Medulla oblongata (tissue), 1 donor: ENCODE measurements around the gene PTPRN2.

Source experiments
- DNase-seq: peaks from one replicate; pipeline ENCODE4 v3.0.0-alpha.2; 2015; ENCODE audit errors: extremely low spot score

PTPRN2 gene

DNA sequence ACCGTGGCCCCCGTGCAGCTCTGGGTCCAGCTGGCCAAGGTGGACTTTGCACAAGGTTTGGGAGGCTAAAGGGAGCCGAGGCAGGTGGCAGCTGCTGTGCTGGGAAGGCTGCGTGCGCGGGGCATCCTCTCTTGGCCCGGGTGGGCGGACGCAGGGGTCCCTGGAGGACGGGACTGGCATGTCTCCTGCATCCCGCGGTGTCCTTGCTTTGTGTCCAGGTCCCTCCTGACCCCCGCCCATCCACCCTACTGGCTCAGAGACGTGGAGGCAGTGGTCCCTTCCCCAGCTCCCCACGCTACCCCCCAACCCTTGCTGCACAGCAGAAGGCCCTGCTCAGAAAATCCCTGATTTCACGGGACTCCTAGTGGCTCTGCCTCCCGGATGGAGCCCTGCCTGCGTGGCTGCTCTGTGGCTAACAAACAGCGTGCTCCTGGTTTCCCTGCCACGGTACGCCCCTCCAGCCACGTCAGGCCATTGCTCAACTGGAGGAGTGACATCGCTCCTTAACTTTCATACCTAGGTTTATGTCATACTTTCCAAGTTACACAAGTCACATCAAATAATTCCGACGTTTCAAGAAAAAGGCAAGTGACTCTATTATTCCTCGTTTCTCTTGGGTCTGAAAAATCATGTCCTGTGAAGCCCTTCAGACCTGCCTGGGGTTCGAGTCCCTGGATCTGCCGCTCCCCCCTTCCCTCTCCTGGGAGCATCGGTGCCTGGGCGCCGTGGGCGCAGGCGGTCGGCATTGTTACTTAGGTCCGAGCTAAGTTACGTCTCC is 829.0 kb downstream of the PTPRN2 start:
- DNase-seq = no peak

DNA sequence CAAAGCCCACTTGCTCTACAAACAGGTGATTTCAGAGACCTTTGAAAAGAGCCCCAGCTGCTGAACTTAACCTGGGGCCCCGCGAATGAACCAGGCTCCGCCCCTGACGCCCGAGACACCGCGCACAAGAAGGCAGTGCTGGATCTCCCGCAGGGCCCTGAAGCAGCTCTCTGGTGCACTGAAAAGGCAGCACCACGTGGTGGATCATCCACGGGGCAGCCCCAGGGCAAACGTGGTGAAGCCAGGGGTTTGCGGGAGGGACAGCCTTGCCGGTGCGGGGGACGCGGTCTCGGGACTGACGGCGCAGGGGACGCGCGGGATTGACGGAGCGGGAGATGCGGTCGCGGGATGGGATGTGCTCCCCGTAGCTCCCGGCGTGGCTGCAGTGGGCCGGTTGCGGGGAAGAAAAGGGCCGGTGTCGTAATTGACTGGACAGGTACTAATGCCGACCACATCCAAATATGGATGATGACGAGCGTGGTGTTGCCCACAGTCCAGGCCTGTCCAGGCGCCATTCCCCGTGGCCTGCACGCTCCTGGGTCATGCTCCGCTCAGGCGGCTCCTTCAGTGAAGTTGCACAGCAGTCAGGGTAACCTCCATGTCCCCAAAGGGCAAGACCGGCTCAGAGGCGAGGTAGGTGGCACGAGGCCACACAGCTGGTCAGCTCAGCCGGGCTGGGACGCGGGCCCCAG is 829.7 kb downstream of the PTPRN2 start:
- no peak for DNase-seq

DNA sequence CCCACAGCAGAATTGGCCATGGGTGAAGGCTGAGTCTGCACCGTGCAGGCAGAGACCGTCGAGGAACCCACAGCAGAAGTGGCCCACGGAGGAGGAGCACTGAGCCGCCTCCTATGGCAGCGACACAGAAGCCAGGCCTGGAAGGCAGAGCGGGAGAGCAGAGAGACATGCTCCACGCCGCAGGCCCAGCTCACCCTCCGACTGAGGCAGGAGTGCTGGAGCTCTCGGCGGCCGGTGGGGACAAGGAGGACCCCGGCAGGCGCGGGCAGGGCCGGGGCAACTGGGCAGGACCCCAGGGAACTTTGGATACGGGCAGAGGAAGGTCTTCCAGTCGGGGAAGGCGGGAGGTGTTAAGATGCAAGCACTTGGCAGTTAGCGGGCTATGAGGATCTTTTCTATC is 830.4 kb downstream of the PTPRN2 start:
- DNase-seq = no peak

DNA sequence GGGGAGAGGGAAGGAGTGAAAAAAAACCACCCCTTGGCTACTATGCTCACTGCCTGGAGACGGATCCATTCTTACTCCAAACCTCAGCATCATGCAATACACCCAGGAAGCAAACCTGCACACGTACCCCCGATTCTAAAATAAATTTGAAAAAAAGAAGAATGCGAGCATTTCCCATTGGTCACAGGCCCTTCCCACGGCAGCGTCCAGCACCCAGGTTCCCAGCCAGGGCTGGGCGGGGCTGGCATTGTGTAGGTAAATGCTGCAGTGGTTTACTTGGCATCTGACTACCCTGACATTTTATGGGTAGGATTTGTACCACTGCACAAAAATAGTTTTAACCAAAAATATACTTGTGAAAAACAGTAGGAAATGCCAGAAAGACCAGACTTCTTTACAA is 831.9 kb downstream of the PTPRN2 start:
- no peak for DNase-seq

DNA sequence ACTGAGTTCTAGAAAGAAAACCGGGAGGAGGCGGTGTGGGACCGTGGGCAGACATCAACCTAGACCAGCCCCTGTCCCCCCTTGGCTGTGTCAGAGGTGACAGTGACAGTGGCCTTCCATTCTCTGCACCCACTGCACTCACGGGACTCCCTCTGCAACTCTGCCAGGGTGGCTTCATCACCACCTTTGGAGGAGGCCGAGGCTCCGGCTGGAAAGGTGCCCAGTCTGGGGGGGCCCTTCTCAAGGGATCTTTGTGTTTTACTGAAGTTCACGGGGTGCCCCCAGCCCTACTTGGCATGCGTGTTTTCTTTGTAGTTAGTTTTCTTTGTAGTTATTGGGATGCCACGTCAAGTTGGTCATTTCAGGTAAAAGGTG is 833.2 kb downstream of the PTPRN2 start:
- no peak for DNase-seq

DNA sequence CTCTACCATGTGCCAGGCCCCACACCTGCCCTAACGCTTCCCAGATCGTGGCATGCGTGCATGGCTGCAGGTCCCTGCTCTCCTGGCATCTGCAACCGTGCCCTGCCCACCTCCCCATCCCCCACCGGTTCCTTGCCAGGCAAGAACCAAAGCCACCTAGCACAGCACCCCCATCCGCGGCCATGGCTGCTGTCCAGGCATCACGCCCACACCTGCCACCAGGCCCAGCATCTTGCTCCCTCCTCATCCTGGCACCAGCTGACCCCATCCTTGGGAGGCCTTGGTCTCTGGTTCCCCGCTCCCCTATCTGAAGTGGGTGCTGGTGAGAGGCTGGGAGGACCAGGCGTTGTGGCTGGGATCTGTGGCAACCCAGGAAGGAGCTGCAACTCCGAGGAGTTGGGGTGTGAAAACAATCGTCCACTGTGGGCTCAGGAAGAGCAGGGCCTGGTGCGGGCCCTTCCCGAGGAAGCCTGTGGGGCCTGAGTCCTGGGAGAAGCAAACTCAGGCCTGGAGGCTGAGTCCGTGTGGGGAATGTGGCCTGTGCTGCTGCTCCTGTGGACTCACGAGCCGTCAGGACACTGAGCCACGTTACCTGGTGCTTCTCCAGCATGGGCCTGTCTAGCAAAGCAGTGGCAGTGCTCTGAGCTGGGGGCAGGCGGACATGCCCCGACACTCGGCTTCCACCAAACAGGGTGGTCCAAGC is 833.8 kb downstream of the PTPRN2 start:
- DNase-seq = no peak

DNA sequence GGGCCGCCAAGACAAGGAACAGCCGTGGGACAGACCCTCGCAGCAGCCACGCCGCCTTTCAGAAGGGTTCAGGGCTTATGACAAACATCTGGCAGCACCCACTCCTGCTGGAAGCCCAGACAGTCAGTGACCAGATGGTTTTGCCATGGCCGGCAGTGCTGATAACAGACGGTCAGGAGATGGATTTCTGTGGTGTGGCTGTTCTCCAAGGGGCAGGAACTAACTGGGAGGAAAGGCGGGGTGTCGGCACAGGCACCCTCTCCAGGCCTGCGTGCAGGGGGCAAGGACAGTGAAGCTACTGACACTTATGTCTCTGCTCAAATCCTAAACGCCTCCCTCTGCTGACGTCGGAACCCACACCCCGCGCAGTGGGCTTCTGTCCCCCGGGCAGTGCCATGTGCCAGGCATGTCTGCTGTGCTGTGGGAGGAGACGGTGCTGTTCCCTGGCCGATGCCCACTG is 834.8 kb downstream of the PTPRN2 start:
- no peak for DNase-seq

DNA sequence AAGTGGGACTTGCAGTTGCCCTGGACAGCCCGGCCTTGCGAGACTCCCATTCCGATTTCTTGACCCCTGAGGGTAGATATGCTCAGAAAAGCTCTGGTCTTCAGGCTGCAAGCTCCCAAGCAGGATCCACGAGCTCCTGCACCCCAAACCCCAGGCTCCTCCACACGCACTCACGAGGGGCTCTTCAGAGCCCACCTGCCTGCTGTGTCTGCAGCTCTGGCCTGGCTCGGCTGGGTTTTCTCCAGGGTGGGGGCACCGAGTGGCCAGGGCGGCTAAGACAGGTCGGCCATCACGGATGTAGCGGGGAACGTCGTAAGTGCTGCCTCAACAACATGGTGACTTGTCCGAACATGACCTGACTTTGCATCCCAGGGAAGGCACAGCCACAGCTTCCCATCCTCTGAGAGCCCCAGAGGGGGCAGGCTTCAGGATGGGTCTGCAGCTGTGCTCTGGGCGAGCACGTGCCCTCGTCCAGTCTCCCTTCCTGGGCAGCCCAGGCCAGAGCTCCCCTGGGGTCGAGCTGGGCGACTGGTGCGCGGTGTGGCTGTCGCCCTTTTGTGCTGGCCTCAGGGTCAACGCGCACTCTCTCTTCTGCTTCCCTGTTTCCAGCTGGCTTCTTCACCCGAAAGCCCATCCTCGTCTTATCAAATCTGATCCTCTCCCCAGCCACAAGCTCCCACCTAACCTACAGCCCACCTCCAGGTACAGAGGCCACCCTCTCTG is 835.5 kb downstream of the PTPRN2 start:
- no peak for DNase-seq

DNA sequence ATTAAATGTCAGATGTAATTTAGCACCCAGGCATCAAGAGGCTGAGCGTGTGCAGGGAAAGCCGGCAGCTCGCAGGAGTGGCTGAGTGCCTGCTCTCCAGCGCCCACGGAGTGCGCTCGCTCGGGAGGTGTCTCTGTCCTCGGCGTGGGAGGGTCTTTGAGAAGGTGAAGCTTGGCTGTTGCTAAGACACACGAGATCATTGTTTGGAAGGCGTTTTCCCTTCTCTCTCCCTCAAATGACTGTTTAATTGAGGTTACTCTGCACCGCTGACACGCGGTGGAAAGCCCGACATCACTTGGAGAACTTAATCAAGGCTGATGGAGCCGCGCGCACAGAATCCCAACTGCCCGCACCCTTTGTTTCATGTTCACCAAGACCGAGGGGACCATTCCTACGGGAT is 836.2 kb downstream of the PTPRN2 start:
- no peak for DNase-seq

DNA sequence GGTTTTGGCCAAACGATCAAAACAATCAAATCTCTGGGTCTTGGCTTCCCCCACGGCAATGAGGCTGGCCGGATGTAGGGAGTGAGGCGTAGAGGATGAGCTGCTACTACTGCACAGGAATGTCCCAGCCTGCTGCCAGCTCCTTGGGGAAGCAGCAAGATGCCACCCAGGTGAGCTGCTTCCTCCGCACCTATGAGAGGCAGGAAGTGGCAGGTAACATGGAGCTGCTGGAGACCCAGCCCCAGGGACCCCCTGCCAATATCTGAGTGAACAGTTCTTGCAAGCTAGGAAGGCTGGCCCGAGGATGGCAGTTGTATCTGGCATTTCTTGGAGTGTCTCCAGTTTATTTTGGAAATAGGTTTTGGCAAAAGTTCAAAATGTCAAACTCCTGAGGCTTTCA is 837.3 kb downstream of the PTPRN2 start:
- DNase-seq = no peak

DNA sequence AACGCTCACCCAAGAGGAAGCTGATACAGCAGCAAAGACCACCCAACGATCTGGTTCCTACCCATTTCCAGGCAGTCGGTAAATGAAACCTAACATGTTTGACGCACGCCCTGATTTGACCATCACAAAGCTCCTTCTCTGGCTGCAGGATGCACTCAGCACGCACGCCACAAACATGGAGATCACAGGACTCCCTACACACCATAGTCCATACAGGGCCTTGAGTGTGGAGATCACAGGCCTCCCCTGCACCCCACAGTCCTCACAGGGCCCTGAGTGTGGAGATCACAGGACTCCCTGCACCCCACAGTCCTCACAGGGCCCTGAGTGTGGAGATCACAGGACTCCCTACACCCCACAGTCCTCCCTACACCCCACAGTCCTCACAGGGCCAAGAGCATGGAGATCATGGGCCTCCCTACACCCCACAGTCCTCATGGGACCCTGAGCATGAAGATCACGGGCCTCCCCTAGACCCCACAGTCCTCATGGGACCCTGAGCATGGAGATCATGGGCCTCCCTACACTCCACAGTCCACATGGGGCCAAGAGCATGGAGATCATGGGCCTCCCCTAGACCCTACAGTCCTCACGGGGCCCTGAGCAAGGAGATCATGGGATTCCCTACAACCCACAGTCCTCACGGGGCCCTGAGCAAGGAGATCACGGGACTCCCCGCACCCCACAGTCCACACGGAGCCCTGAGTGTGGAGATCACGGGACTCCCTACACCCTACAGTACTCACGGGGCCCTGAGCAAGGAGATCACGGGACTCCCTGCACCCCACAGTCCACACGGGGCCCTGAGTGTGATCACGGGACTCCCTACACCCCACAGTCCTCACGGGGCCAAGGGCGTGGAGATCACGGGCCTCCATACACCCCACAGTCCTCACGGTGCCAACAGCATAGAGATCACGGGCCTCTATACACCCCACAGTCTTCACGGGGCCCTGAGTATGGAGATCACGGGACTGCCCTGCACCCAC is 841.6 kb downstream of the PTPRN2 start:
- DNase-seq = no peak

DNA sequence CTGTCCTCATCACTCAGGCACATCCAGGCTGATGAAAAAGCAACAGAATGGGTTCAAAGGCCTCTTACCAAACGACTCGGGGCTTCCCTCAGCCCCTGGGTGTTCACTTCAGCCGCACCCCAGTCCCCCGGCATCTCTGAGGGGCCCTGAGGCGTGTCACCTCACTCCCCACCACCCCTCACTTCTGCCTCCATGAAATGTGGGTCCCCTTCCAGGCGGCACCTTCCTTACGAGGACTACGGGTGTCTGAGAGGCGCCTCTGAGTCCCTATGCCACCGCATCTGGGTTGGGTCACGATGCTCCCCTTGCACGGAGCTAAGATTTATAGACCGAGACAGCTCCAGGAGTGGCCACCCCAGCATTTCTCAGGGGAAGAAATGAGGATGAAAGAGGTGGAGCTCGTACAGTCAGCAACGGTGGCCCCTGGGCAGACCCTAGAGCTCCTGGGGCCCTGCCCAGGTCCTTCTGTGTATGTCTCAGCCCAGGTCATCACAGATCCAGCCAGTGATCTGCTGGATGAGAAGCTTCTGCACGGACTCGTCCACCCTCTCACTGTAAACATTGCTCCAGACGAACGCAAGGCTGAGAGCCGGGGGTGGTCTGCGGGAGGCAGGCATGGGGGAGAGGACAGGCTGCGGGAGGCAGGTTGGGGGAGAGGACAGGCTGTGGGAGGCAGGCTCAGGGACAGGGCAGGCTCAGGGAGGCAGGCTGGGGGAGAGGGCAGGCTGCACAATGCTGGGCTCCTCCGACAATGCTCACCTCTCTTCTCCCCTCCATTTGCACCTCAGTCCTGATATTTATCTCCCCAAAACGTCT is 842.6 kb downstream of the PTPRN2 start:
- DNase-seq = no peak

DNA sequence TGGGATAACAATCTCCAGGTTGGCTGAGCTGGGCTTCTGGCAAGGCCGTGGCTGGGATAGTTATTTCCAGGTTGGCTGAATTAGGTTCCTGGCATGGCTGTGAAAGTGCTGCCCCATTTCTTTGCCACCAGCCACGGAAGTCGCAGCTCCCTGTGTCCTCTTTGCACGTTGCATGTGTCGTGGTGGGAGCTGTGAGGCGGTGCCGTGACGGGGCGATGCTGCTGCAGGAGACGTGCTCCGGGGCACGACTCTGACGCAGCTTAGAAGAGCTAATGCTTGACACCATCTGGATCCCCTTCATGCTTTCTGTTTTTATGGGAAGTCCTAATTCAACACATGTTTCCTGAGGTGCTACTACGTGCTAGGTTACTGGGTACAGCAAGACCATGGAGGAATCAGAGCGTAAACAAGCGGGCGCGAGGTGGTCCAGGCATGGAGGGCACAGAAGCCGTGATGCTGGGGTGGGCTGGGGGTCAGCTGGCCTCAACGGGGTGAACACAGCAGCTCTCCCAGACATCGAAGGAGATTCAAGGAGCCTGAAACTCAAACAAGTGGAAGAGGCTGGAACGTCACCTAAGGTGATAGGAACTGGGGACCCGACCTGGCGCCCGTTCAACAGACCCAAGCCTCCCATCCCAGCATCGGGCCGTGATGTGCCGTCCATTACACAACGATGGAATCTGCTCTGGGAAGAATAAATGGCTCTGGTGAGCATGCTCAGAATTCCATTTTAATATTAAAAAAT is 843.7 kb downstream of the PTPRN2 start:
- DNase-seq = no peak

DNA sequence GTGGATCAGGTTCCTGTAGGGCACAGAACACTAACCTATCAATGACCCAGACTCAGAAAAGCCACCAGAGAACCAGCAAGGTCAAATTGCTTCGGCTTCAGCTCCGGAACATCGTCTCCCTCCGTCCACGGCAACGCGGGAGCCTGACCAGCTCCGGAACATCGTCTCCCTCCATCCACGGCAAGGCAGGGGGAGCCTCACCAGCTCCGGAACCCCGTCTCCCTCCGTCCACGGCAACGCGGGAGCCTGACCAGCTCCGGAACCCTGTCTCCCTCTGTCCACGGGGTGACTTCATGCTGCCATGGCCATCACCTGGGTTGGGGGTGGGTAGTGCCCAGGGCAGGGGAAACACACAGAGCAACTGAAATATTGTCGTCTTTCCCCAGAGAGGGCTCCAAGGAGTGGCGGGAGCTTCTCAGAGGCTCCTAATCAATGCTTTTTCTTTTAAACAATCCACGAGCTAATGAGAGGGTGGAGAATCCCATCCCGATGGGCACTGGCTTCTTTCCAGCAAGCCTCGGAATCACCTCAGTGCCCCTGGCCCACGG is 847.3 kb downstream of the PTPRN2 start:
- DNase-seq = no peak

DNA sequence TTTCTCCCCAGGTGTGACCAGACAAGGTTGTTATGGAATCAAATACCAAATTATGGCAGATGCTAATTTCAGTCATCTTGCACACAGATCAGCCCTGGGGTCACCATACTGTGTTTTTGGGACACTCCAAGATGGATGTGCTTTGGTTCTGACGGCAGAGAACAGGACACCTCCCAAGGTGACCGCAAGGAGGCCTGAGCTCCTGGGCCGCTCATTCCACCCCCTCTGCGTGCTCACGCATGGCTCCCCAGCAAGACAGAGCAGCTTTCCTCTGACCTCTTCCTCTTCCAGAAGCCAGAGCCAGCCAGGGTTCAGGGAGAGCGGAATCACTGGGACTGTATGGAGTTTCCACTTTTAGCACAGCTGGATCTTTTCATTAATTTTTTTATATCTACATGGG is 848.0 kb downstream of the PTPRN2 start:
- DNase-seq = no peak

DNA sequence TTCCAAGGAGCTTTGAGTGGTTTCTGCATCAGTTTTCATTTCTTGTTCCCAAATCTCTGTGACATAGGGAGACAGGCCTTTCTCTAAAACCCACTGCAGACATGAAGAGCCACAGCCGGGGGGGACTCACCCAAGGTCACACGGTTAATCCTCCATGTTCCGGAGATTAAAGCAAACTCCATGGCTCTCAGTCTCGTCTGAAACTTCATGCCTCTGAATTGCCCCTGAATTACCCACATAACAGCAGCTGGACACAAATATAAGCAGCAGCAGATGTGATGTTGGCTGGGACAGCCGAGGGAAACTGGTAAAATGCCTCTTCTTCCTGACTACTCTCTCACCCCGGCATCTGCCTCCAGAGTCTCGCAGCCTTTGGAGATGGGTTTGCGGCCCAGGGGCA is 848.6 kb downstream of the PTPRN2 start:
- no peak for DNase-seq

DNA sequence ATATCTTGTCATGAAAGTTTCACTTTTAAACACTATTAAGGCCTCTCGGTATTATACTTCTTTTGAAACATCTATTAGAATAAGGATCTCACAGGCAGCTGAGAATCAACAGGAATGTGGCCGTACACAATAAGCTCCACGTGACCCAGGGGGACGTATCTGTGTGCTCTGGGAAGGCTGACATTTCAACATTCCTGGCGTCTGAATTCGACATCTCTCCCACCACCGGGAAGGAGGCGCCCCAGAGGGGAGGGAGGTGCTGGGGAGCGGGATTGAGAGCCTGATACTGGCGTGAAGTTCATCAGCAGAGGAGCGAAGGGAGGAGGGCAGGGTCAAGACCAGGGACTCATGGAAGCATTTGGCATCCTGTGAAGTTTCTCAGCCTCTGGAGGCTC is 849.6 kb downstream of the PTPRN2 start:
- no peak for DNase-seq

DNA sequence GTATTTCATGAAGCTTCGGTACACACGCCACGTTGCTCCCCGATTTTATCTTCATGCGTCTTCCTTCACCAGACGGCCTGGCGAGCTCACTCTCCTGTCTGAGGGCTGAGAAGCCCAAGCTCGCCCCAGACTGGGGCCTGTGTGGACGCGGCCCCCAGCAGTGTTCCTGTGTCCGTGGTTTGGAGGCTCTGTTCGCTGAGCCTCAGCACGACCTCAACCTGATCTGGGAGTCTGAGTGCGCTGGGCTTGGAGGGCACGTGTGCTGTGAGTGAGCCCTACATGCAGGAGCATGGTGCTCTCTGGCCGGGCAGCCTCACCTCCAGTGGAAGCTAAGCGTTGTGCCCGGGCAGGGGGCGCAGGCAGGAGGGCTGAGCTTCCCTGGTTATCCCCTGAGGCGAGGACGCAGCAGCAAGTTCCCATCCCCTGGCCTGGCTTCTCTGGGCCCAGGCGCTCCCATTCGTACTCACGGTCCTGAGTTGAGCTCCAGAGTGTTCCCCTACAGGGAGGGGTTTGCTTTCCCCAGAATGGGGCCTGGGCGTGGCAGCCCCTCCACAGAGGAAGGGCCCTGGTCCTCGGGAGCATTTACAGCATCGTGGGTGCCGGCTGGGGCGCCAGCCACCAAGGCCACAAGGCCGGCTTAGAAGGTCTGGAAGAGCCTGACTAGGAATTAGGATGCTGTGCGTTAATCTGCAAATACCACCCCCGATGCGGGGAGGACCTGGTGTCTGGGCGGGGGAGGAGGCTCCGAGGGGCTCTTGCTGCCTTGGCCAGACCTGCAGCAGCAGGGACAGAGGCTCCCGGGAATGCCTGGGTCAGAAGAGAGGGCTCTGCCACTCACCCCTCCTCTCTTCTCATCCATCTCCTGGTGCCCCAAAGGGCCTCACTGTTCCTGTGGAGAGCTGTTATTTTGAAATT is 850.2 kb downstream of the PTPRN2 start:
- DNase-seq = no peak
